KMS-11 (cell line): Measurements from ENCODE around the gene LRRC47.

Source experiments
- H2AFZ ChIP-seq: fragments of 200-600 bp; sonication (generic); 2 replicates; pipeline ENCODE4 v1.6.1; 2016; ENCODE audit warnings: antibody characterized with exemption, mixed run types, low read depth
- H3K27ac ChIP-seq: fragments of 200-600 bp; sonication (generic); 2 replicates; pipeline ENCODE4 v1.6.1; 2016; ENCODE audit warnings: mild to moderate bottlenecking, mixed run types
- H3K27me3 ChIP-seq: fragments of 200-600 bp; sonication (generic); 2 replicates; pipeline ENCODE4 v1.6.1; 2017; ENCODE audit warnings: mild to moderate bottlenecking, low read depth, mixed run types, moderate library complexity; ENCODE audit not compliant: insufficient read depth
- H3K36me3 ChIP-seq: fragments of 200-600 bp; sonication (generic); 2 replicates; pipeline ENCODE4 v1.6.1; 2017; ENCODE audit warnings: mild to moderate bottlenecking, mixed run types; ENCODE audit not compliant: insufficient read depth
- H3K4me1 ChIP-seq: fragments of 200-600 bp; sonication (generic); 2 replicates; pipeline ENCODE4 v1.6.1; 2016; ENCODE audit warnings: mild to moderate bottlenecking, low read depth, mixed run types; ENCODE audit not compliant: poor library complexity, severe bottlenecking
- H3K4me2 ChIP-seq: fragments of 200-600 bp; sonication (generic); 2 replicates; pipeline ENCODE4 v1.7.0; 2016; ENCODE audit warnings: mild to moderate bottlenecking, mixed run types
- H3K4me3 ChIP-seq: fragments of 200-600 bp; sonication (generic); IDR thresholded peaks from 2 replicates; pipeline ENCODE4 v1.6.1; 2017; ENCODE audit warnings: low read depth, low read length, mixed read lengths; ENCODE audit not compliant: insufficient read depth
- H3K79me2 ChIP-seq: fragments of 200-600 bp; sonication (generic); 2 replicates; pipeline ENCODE4 v1.6.1; 2016; ENCODE audit warnings: low read depth, mixed run types; ENCODE audit not compliant: insufficient read depth
- H3K9ac ChIP-seq: fragments of 200-600 bp; sonication (generic); 2 replicates; pipeline ENCODE4 v1.6.1; 2016; ENCODE audit warnings: mild to moderate bottlenecking, mixed run types
- H4K20me1 ChIP-seq: fragments of 200-600 bp; sonication (generic); 2 replicates; pipeline ENCODE4 v1.6.1; 2016; ENCODE audit warnings: mild to moderate bottlenecking, mixed run types; ENCODE audit not compliant: insufficient read depth
- TF ChIP-seq, protein P1 (sequence below): fragments of 200-600 bp; sonication (generic); conservative IDR thresholded peaks from 2 replicates; pipeline ENCODE4 v1.6.1; 2017; ENCODE audit warnings: low read depth, mild to moderate bottlenecking, antibody characterized with exemption, low read length, moderate library complexity, mixed read lengths

The LRRC47 gene

DNA sequence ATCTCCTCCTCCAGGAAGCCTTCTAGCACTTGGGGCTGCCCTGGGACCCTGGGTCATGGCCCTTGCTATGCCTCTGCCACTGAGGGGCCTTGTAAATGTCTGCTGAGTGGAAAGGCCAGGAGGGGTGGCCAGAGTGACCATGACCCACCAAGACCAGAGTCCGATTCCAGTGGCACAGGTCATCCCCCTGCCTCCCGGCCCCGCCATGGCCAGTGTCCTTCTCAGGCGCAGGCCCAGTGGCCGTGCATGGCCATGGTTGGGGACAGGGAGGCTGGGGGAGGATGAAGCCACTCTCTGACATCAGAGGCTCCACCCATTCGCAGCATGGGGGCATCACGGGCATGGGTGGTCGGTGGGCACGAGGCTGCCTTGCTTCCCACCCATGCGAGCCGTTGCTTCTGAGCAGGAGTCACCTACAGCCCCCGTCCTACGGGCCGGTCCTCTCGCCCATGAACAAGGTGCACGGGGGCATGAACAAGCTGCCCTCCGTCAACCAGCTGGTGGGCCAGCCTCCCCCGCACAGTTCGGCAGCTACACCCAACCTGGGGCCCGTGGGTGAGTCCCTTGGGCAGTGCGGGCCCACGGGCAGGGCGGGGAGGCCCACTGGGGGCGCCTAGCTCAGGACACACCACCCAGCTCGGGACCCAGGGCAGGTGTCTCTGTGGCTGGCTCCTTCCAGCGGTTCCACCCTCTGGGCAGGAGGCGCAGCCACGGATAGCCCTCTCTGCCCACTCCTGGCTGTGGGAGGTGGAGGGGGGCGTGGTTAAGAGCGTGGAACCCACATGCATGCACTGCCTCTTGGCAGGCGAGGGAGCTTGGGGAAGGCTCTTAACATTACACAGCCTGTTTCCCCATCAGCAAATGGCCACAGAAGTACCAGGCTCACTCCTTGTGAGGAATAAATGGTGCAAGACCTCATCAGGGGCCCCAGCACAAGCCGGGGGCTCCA lies 66.4 kb downstream of the LRRC47 start:
- no peaks in the 10 kb centered on the region for H4K20me1 ChIP-seq
- no peaks in the 10 kb centered on the region for H3K79me2 ChIP-seq
- H2AFZ ChIP-seq, result no peak overlapping the region
- H3K9ac ChIP-seq, result no peak overlapping the region
- no peak overlapping the region for H3K4me3 ChIP-seq
- no peaks in the 10 kb centered on the region for H3K4me1 ChIP-seq
- peaks cover 76% of the 10 kb centered on the region for H3K27me3 ChIP-seq
- TF ChIP-seq, protein P1, sequence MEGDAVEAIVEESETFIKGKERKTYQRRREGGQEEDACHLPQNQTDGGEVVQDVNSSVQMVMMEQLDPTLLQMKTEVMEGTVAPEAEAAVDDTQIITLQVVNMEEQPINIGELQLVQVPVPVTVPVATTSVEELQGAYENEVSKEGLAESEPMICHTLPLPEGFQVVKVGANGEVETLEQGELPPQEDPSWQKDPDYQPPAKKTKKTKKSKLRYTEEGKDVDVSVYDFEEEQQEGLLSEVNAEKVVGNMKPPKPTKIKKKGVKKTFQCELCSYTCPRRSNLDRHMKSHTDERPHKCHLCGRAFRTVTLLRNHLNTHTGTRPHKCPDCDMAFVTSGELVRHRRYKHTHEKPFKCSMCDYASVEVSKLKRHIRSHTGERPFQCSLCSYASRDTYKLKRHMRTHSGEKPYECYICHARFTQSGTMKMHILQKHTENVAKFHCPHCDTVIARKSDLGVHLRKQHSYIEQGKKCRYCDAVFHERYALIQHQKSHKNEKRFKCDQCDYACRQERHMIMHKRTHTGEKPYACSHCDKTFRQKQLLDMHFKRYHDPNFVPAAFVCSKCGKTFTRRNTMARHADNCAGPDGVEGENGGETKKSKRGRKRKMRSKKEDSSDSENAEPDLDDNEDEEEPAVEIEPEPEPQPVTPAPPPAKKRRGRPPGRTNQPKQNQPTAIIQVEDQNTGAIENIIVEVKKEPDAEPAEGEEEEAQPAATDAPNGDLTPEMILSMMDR, result no peak
- H3K27ac ChIP-seq, result no peak overlapping the region
- no peaks in the 10 kb centered on the region for H3K36me3 ChIP-seq
- no peak overlapping the region for H3K4me2 ChIP-seq
